PC-9 (cell line): ENCODE data around the gene RETN.

Source experiments
- CTCF ChIP-seq: fragments of 200-600 bp; sonication (generic); conservative IDR thresholded peaks from 2 replicates; pipeline ENCODE4 v1.6.1; 2017; ENCODE audit warnings: mixed run types, antibody characterized with exemption, mild to moderate bottlenecking, moderate library complexity
- EZH2 ChIP-seq: fragments of 200-600 bp; sonication (generic); IDR thresholded peaks from 2 replicates; pipeline ENCODE4 v1.8.0; 2017; ENCODE audit warnings: antibody characterized with exemption, low read depth

GRCh38 chr19:7619671-7620441 is 49.0 kb upstream of the RETN start:
- TF ChIP-seq CTCF (no peak), EZH2 (no peak)
